Stimulated activated CD4-positive, alpha-beta T cell treated with anti-CD3 and anti-CD28 coated beads, Interleukin-2, amount 100 ng/mL, for 48 hours (primary cell): Measurements from ENCODE around the gene ZNF143.
A peak's percentile ranks its signal among the peaks of the same experiment; 100 is the strongest.
"Not testable (repeated sequence)": the region's sequence is repeated elsewhere in the genome, so short reads cannot be mapped to it uniquely, and the experiment has no call there.

Experiments used
- DNase-seq, 2 donors: peaks; one replicate each; pipeline ENCODE4 v3.0.0-alpha.2; 2020

The ZNF143 gene

GRCh38 chr11:9460322-9461062 lies at the start of gene ZNF143:
TSS of gene ZNF143 (plus strand) at chr11:9461012. CDS start at chr11:9471309, 10,297 bp downstream.
- peak; percentile 99 to 100 for DNase-seq

DNA sequence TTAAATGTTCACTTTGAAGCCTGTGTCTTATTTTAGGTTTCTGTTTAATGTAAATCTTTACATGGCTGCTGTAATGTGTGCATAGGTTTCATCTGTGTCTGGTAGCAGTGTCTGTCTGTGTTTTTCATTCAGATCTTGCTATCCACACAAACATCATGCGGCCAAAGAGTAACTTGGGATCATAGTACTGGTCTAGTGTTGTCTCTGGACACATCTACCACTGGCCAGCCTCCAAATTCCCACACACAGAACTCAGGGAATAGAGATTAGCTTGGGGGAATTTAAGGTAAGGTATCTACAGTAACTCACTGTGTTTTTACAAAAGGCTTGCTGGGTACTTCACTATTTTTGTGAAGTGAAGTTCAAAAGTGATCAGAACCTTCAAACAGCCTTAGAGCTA lies 32.1 kb upstream of the ZNF143 start:
- DNase-seq = no peak

GRCh38 chr11:9438611-9439010 lies 22.2 kb upstream of the ZNF143 start:
- no peak for DNase-seq

DNA sequence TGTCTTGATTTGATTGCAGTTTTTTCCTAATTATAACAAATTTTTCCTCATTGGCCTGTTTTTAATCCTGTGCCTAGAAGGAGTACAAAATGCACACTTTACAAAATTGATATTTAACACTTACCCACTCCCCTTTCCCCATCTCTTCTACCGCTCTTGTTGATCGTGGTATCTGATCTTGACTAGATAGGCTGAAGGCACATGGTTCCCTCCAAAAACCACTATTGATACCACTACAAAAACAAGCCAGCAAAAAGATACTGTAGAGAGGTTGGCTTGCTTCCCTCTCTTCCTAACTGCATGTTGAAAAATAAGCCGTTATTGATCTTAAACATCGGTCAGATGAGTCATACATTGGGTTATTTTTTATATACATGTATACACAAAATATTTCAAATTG lies 14.6 kb upstream of the ZNF143 start:
- DNase-seq = no peak

DNA sequence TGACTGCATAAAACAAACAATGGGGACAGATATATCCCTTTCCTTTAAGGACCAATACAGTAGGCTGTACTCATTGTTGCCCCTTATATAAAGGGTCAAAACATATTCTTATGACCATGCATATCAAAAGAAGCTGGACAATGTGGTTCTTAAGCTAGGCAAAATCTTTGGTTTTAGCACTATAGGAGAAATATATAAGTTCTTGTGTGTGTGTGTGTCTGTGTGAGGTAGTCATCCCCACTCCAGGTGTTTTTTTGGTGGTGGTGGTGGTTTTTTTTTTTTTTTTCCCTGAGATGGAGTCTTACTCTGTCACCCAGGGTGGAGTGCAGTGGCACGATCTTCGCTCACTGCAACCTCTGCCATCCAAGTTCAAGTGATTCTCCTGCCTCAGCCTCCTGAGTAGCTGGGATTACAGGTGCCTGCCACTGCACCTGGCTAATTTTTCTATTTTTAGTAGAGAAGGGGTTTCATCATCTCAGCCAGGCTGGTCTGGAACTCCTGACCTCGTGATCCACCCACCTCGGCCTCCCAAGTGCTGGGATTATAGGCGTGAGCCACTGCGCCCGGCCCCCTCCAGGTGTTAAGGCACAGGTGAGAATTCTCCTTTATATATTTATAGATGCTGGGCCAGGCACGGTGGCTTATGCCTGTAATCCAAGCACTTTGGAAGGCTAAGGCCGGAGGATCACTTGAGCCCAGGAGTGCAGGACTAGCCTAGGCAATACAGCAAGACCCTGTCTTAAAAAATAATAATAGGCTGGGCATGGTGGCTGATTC lies 12.0 kb upstream of the ZNF143 start:
- no peak for DNase-seq

- not testable (repeated sequence) for DNase-seq
Measured at GRCh38 chr11:9452023-9452422, 8.8 kb upstream of the ZNF143 start.

- no peak for DNase-seq
Measured at GRCh38 chr11:9455722-9456121, 5.1 kb upstream of the ZNF143 start.

- peak; percentile 26 to 32 for DNase-seq
Measured at GRCh38 chr11:9459667-9460321, 1.0 kb upstream of the ZNF143 start.

DNA sequence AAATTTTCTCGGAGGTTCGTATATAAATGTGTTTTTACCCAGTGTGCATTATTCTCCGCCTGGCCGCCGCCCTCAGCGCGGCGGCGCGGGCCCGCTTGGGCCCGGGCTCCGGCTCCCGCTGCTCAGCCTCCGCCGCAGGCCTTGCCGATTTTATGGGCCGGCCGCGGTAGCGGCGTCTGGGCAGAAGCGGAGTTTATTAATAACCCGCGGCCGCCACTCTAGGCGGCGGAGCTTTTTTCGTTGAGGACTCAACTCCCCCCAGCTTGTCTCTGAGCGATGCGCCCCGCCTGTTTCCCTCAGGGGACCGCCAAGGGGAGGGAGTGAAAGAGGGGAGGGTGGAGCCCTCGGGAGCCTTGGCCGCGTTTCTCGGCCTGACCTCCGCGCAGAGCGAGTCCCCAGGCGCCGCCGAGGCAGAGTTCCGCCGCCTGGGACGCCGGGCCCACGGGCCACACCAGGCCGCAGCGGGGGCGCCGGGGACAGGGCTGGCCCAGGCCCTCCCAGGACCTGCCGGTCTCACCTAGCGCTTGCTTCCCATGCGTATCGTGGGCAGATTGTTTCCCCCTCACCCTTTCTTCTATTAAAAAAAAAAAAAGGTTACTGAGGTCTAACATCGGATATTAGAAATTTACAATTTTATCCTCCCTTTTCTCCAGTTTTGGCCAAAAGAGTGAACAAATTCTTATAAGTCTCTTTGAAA lies 399 bp downstream of the ZNF143 start:
- peak; percentile 53 to 59 for DNase-seq

- DNase-seq = no peak
Measured at GRCh38 chr11:9461760-9462134, 935 bp downstream of the ZNF143 start.

DNA sequence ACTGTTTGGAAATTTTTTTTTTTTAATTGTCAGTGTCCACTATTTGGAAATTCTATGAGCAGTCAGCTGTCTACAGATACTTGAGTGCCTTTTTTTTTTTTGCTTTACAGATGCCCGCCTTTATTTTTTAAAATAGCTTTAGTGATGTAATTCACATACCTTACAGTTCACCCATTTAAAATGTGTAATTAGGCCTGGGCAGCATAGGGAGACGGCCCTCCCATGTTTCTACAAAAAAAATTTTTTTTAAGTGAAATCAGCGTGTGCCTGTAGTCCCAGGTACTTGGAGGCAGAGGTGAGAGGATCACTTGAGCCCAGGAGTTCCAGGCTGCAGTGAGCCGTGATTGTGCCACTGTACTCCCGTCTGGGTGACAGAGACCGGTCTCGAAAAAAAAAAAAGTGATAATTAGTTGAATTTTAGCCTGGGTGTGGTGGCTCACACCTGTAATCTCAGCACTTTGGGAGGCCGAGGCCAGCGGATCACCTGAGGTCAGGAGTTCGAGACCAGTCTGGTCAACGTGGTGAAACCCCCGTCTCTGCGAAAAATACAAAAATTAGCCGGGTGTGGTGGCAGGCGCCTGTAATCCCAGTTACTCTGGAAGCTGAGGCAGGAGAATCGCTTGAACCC lies 1.5 kb downstream of the ZNF143 start:
- no peak for DNase-seq

DNA sequence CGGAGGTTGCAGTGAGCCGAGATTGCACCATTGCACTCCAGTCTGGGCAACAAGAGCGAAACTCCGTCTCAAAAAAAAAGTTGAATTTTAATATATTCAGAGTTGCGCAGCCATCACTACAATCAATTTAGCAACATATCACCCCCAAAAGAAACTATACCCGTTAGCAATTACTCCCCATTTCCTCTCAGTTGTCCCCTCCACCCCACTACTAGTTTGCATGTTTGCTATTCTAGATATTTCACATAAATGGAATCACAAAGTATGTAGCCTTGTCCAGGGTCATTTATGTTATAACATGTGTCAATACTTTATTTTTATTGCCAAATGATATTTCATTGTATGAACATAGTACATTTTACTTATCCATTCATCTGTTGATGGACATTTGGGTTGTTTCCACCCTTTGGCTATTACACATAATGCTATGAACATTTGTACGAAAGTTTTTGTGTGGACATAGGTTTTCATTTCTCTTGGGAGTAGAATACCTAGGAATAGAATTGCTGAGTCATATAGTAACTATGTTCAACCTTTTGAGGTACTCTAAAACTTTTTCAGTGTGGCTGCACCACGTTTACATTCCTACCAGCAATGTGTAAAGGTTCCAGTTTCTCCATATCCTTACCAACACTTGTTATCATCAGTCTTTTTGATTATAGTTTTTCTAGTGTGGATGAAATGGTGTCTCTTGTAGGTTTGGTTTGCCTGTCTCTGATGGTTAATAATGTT lies 2.2 kb downstream of the ZNF143 start:
- DNase-seq = no peak

- DNase-seq = no peak
Measured at GRCh38 chr11:9470765-9471164, 10.0 kb downstream of the ZNF143 start.

DNA sequence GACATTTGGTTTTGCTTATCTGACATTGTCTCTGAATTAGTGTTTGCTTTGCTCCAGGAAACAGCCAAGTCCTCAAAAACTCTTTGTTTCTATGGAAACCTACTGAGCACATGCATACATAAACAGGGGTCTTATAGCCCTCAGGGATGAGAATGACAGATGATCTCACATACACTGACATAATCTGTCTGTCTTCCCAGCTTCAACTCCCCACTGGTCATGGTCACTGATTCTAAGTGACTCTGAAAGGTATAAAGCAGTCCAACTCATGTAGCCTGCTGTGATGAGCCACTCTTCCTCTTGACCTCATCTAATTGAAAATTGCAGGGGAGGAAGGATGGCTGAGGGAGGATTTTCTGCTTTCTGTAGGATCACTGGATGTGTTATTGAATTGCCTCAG lies 12.6 kb downstream of the ZNF143 start:
- DNase-seq = no peak

- no peak for DNase-seq
Measured at GRCh38 chr11:9479899-9480298, 19.1 kb downstream of the ZNF143 start.

- DNase-seq = no peak
Measured at GRCh38 chr11:9489080-9489765, 28.4 kb downstream of the ZNF143 start.

DNA sequence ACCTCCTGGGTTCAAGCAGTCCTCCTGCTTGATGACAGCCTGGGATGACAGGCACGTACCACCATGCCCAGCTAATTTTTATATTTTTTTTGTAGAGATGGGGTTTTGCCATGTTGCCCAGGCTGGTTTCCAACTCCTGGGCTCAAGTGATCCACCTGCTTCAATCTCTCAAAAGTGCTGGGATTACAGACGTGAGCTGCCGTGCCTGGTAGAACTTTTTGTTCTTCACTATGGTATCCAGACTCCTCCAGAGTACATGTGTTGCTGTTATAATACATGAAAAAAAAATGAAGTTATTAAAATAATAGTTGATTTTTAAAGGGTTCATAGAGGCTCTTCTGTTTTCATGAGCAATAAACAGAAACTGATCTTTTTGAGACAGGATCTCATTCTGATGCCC lies 29.6 kb downstream of the ZNF143 start:
- DNase-seq = no peak

DNA sequence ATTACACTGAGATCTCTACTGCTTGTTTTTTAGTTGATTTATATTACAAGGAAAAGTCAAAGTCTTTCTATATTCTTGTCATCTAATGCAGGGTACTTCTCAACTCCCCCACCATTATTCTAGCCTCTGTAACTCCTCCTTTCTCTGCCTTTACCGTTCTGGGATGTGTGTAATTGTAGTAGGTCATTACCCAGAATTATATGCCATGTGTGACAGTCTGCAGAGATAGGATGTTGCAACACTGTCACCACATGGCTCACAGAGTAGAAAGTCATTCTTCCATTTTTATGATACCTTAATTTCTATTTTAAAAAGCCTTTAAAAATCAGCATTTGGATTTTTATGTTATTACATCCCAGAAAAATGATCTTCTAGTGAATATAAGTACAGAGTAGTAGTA lies 32.7 kb downstream of the ZNF143 start:
- no peak for DNase-seq

DNA sequence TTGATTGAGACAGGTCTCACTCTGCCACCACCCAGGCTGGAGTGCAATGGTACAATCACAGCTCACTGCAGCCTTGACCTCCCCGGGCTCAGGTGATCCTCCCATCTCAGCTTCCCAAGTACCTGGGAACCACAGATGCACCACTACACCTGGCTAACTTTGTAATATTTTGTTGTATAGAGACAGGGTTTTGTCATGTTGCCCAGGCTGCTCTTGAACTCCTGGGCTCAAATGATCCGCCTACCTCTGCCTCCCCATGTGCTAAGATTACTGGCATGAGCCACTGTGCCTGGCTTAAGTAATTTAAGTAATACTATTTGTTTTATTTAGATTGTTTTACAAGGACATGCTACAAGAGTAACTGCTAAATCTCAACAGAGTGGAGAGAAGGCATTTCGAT lies 33.5 kb downstream of the ZNF143 start:
- no peak for DNase-seq

DNA sequence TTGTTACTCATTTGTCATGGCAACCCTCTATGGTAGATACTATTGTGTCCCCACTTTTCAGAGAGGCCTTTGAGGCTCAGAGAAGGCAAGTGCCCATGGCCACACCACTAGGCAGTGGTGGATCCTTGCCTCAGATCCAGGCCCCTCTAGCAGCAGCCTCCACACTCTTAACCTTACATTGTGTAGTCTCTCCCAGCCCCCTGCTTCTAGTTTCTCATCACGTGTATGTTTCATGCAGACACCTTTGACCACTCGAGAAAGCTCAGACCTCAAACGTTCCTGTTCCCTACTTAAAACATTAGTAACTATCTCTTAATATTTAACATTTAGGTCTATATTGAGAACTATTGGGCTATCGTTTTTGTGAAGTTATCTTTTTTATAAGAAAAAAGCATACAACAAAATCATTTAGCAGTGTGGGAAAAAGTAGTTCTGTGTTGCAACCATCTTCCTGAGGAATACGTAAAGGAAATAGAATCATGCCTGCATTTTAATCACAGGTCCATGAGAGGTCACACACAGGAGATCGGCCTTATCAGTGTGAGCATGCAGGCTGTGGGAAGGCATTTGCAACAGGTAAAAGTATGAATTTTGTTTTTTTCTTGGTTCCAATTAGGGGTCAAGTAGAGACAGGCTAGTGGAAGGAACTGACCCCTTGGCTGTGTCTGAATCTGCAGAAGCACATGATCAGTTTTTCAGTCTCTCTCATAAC lies 35.1 kb downstream of the ZNF143 start:
- DNase-seq = no peak
